GM12878 (cell line): ENCODE data around the gene IGFBP1. TPM values are rescaled to one million over a fixed set of nuclear protein-coding genes. Genes with fewer than 3 reads are reported as not detected.

Experiments
- ATAC-seq: fragments of 200-7000 bp; cut with Tn5 transposase; 3 replicates; pipeline ENCODE4 v1.9.1; 2020; ENCODE audit warnings: mild to moderate bottlenecking, moderate library complexity
- BruUV-seq: library from RNA; stranded (reverse); fragments of 400-500 nt; replicated peaks from 2 replicates; lab custom pipeline; 2021; lab: Mats Ljungman, UMichigan
- CTCF ChIA-PET: fragments of 300-600 bp; sonication (Branson Sonifier 250); formaldehyde crosslinking; extraction: SDS; loops from one replicate; lab custom pipeline; 2021; ENCODE audit warnings: inconsistent platforms; lab: Yijun Ruan, JAX
- POLR2A ChIA-PET: fragments of 350-600 bp; formaldehyde crosslinking; extraction: SDS; loops from one replicate; lab custom pipeline; 2021; ENCODE audit warnings: inconsistent platforms; lab: Charles Lee
- RAD21 ChIA-PET: fragments of 300-600 bp; sonication (Branson Sonifier 250); formaldehyde crosslinking; loops from one replicate; lab custom pipeline; 2023; ENCODE audit warnings: antibody characterized with exemption; ENCODE audit not compliant: unreplicated experiment; lab: Charles Lee
- SMC1A ChIA-PET: fragments of 300-600 bp; sonication (Branson Sonifier 250); formaldehyde crosslinking; loops from one replicate; lab custom pipeline; 2023; ENCODE audit not compliant: unreplicated experiment, uncharacterized antibody; lab: Charles Lee
- DNase-seq: peaks from one replicate; pipeline ENCODE4 v3.0.0-alpha.2; 2011; ENCODE audit warnings: low read depth, low spot score
- FAIRE-seq: peaks from 3 replicates; lab custom pipeline; 2011; peaks lifted over from hg19 to GRCh38; lab: Jason Lieb, UNC
- H2AFZ ChIP-seq: 2 replicates; pipeline ENCODE4 v1.6.0; 2011; ENCODE audit warnings: low read depth, low read length, control low read depth; ENCODE audit not compliant: control insufficient read depth
- H3K27ac ChIP-seq: 2 replicates; pipeline ENCODE4 v1.5.1; 2011; ENCODE audit warnings: control low read depth; ENCODE audit not compliant: control insufficient read depth, insufficient read depth
- H3K27me3 ChIP-seq, 2 experiments: replicated peaks in 1 of 2; 2 replicates each; pipeline versions ENCODE4 v1.6.0 to v1.6.1; 2011; ENCODE audit warnings: low read length in 1 of 2; ENCODE audit not compliant: control insufficient read depth in 2 of 2, insufficient read depth in 2 of 2
- H3K36me3 ChIP-seq, 2 experiments: 2 replicates each; pipeline ENCODE4 v1.5.1; 2011; ENCODE audit warnings: low read length in 1 of 2; ENCODE audit not compliant: control insufficient read depth in 2 of 2, insufficient read depth in 2 of 2
- H3K4me1 ChIP-seq: 2 replicates; pipeline ENCODE4 v1.6.1; 2011; ENCODE audit warnings: mild to moderate bottlenecking, low read length, moderate library complexity, mixed read lengths; ENCODE audit not compliant: control insufficient read depth, insufficient read depth
- H3K4me2 ChIP-seq: 2 replicates; pipeline ENCODE4 v1.6.0; 2011; ENCODE audit warnings: control low read depth; ENCODE audit not compliant: control insufficient read depth, insufficient read depth
- H3K4me3 ChIP-seq: fragments of 200-600 bp; sonication (generic); 2 replicates; pipeline ENCODE4 v1.5.1; 2016
- H3K79me2 ChIP-seq: 2 replicates; pipeline ENCODE4 v1.6.0; 2011; ENCODE audit warnings: low read length; ENCODE audit not compliant: control insufficient read depth, insufficient read depth
- H3K9ac ChIP-seq: 2 replicates; pipeline ENCODE4 v1.8.0; 2011; ENCODE audit warnings: low read length, control low read depth, mixed read lengths; ENCODE audit not compliant: control insufficient read depth, insufficient read depth
- H3K9me3 ChIP-seq: replicated peaks from 3 replicates; pipeline ENCODE4 v1.5.1; 2011; ENCODE audit warnings: mild to moderate bottlenecking, low read length; ENCODE audit not compliant: control insufficient read depth, insufficient read depth
- H4K20me1 ChIP-seq: 2 replicates; pipeline ENCODE4 v1.6.0; 2011; ENCODE audit not compliant: control insufficient read depth, insufficient read depth
- FOXK2 ChIP-seq: fragments of 450-650 bp; IDR thresholded peaks from 2 replicates; pipeline ENCODE4 v1.6.1; 2017; ENCODE audit warnings: mild to moderate bottlenecking, moderate library complexity
- JUND ChIP-seq: IDR thresholded peaks from 2 replicates; pipeline ENCODE4 v1.6.1; 2012; ENCODE audit warnings: low read depth, mild to moderate bottlenecking, low read length, improper control_type of control experiment, moderate library complexity
- NR2F1 ChIP-seq: fragments of 450-650 bp; conservative IDR thresholded peaks from 2 replicates; pipeline ENCODE4 v1.6.1; 2017; ENCODE audit warnings: mild to moderate bottlenecking
- SIX5 ChIP-seq: IDR thresholded peaks from 2 replicates; pipeline ENCODE4 v1.6.1; 2011; ENCODE audit warnings: mild to moderate bottlenecking, low read depth, low read length, moderate library complexity; ENCODE audit not compliant: severe bottlenecking
- SP1 ChIP-seq: IDR thresholded peaks from one replicate; pipeline ENCODE4 v1.6.1; 2011; ENCODE audit warnings: low read depth, low read length
- WGBS: methylation state at CpG from one replicate; pipeline ENCODE4 v1.1.6; 2016; ENCODE audit warnings: low lambda C conversion rate; ENCODE audit not compliant: insufficient replicate concordance, insufficient coverage; ENCODE audit errors: missing lambda C conversion rate; 5-methylcytosine and 5-hydroxymethylcytosine counted together
- in situ Hi-C: fragments of 300-500 bp; cut with MboI; formaldehyde crosslinking; loops from 9 replicates; pipeline ENCODE4 v1.14.3; 2018; ENCODE audit warnings: mixed read lengths
- intact Hi-C: fragments of 100-400 bp; cut with micrococcal nuclease; formaldehyde crosslinking; loops from one replicate; pipeline ENCODE4 v1.14.2; 2022; ENCODE audit not compliant: unreplicated experiment
- polyA plus RNA-seq, 11 experiments: library from polyadenylated mRNA; depleted of rRNA in 4 of 11; unstranded in 6 of 11; stranded (reverse) in 5 of 11; fragments of >200 nt; fragmentation: Nextera tagmentation in 4 of 11; fragmentation: Illumina TruSeq in 1 of 11; extraction: Ambion mirVana in 4 of 11; extraction: Trizol in 1 of 11; gene quantifications; 1 replicate in 1 of 11; 2 replicates in 10 of 11; pipeline versions ENCODE4 v1.2.1 to v1.2.3, GENCODE V29; 2011 to 2016; ENCODE audit warnings: inconsistent platforms in 2 of 11, missing spikeins in 2 of 11, low read depth in 1 of 11
- total RNA-seq, 4 experiments: library from RNA; depleted of rRNA in 3 of 4; stranded (reverse); fragments of >200 nt in 3 of 4; fragmentation: Illumina TruSeq in 1 of 4; extraction: Trizol in 1 of 4; gene quantifications; 2 replicates each; pipeline versions ENCODE4 v1.2.1 to v1.2.3, GENCODE V29; 2013 to 2021
- TF ChIP-seq, protein P1 (sequence below): IDR thresholded peaks from 2 replicates; pipeline ENCODE4 v1.6.1; 2012; ENCODE audit warnings: low read depth, low read length, improper control_type of control experiment

Gene IGFBP1
- total and polyA plus RNA-seq, 10 of the 15 experiments (the other 5 are each of a cell fraction or from before 2014, with no cell fraction given) = 0.13 TPM; not detected in 9

DNA sequence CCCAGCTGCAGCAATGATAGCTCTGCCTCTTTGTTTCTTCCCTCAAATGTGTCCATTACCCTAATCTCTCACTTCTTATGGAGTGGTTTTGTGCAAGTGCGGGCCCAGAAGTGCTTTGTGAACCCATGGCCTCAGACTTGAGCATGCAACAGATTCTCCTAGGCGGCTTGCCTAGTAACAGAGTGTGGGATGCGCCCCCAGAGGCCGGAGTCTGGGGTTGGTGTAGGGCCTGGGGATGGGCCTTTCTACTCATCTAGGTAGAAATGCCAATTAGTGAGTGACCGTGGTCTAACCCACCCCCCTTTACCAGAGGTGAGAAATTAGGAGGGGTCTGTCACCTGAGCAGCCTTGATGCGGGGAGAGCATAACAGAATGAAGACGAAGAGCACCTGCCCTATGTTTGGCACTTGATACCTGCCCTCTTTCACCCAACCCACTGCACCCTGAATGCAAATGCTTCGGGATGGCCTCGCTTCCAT is 7.0 kb upstream of the IGFBP1 start (continued):
- TF ChIP-seq, protein P1, sequence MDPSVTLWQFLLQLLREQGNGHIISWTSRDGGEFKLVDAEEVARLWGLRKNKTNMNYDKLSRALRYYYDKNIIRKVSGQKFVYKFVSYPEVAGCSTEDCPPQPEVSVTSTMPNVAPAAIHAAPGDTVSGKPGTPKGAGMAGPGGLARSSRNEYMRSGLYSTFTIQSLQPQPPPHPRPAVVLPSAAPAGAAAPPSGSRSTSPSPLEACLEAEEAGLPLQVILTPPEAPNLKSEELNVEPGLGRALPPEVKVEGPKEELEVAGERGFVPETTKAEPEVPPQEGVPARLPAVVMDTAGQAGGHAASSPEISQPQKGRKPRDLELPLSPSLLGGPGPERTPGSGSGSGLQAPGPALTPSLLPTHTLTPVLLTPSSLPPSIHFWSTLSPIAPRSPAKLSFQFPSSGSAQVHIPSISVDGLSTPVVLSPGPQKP = no peak
- TF ChIP-seq, all 136 proteins: peak for 0

DNA sequence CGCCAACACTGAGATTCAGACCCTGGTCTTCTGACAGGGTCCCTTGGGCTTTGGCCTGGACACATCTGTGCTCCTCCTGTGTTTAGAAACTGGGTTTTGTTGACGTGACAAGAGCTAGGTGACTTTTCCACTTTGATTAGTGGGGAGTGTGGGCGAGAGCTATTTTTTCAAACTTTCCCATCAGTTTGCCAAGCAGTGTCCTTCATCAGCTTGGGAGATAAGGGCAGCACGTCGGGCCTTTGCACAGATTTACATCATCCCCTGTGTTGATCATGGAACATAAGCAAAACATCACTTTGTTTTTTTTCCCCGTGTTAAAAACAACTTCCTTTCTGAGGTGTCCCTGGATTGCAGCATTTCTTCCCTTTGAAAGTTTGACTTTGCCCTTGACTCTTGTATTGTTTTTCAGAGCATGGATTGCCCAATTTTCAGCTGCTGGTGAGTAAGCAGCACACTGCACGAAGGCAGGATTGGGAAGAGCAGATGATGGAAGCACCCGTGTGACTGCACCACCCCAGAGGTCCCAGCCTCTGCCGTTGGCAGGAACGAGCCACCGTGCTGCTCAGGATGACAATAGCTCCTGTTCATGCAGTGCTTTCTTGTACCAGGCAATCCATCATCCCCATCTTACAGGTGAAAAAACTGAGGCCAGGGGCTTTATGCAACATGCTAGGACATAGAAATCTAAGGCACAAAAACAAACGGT is 6.4 kb upstream of the IGFBP1 start:
- Histone ChIP-seq H3K4me3 (no peak overlapping the region), H3K9me3 (no peaks in the 10 kb centered on the region; the same call in 2 of the 3 replicates), H3K9ac (no peak overlapping the region), H3K36me3 (no peaks in the 10 kb centered on the region), H3K79me2 (no peaks in the 10 kb centered on the region), H3K27me3 (peaks cover 0 to 3% of the 10 kb centered on the region in 2 experiments; a peak in 1 of 4 replicates), H3K27ac (no peak overlapping the region), H4K20me1 (no peaks in the 10 kb centered on the region), H3K4me1 (no peaks in the 10 kb centered on the region), H3K4me2 (no peak overlapping the region), H2AFZ (no peak overlapping the region)
- ChIA-PET POLR2A (no interaction called here), CTCF (interaction anchor here (0.6 to 1.2 kb wide), 3 partner anchors 8 to 10 kb away, joined by 3 to 4 read pairs (median 3); no protein-coding TSS in a partner anchor), RAD21 (no interaction called here), SMC1A (no interaction called here)
- in situ Hi-C loops (no loop called here), intact Hi-C loops (no loop called here)
- DNase-seq (no peak), FAIRE-seq (no peak), ATAC-seq (no peak)
- 24% methylated on average over 12 of the region's 12 CpGs for WGBS
- no TSS peak for BruUV-seq
- no peak for TF ChIP-seq SIX5
- TF ChIP-seq NR2F1 = no peak
- no peak for TF ChIP-seq JUND
- TF ChIP-seq SP1 = no peak
- TF ChIP-seq FOXK2 = no peak
